K562 (cell line): ENCODE measurements around the gene FAM53A. TPM values are rescaled to one million over a fixed set of nuclear protein-coding genes. Genes with fewer than 3 reads are reported as not detected.

Experiments used
- CBX8 ChIP-seq: fragments of 200-600 bp; sonication (generic); IDR thresholded peaks from 2 replicates; pipeline ENCODE4 v1.6.1; 2012; ENCODE audit warnings: borderline replicate concordance, mixed run types, low read depth, mild to moderate bottlenecking, moderate library complexity, mixed read lengths, low read length, control low read depth, inconsistent platforms; ENCODE audit not compliant: poor library complexity, severe bottlenecking; ENCODE audit errors: extremely low read depth
- HOXB6 ChIP-seq: fragments of 250-450 bp; sonication (Bioruptor Pico); IDR thresholded peaks from 2 replicates; pipeline ENCODE4 v1.5.1; 2022; ENCODE audit warnings: mild to moderate bottlenecking, borderline replicate concordance
- ZKSCAN8 ChIP-seq: fragments of 200-800 bp; sonication (Bioruptor generic); IDR thresholded peaks from 2 replicates; pipeline ENCODE4 v1.6.1; 2016; ENCODE audit warnings: missing genetic modification characterization, missing compliant biosample characterization
- polyA plus RNA-seq, 8 experiments: library from polyadenylated mRNA; depleted of rRNA in 4 of 8; stranded (reverse) in 5 of 8; unstranded in 3 of 8; fragments of >200 nt; fragmentation: Nextera tagmentation in 2 of 8; fragmentation: Illumina TruSeq in 1 of 8; extraction: Ambion mirVana in 2 of 8; extraction: Trizol in 1 of 8; gene quantifications; 2 replicates each; pipeline versions ENCODE4 v1.2.1 to v1.2.3, GENCODE V29; 2011 to 2014; ENCODE audit warnings: inconsistent platforms in 1 of 8, missing spikeins in 1 of 8
- total RNA-seq, 7 experiments: library from RNA; depleted of rRNA in 6 of 7; stranded (reverse); fragments of >200 nt in 6 of 7; fragmentation: Illumina TruSeq in 2 of 7; extraction: Trizol in 2 of 7; gene quantifications; 2 replicates each; pipeline versions ENCODE4 v1.2.1 to v1.2.3, GENCODE V29; 2011 to 2021; ENCODE audit warnings: low replicate concordance in 1 of 7
- TF ChIP-seq, protein P1 (sequence below), 2 experiments: fragments of 450-650 bp; IDR thresholded peaks; 2 replicates each; pipeline ENCODE4 v1.6.1; 2016; ENCODE audit warnings: mild to moderate bottlenecking in 2 of 2, borderline replicate concordance in 1 of 2, low read depth in 1 of 2, moderate library complexity in 1 of 2
- TF ChIP-seq, protein P2 (sequence below): fragments of 450-650 bp; IDR thresholded peaks from 2 replicates; pipeline ENCODE4 v1.6.1; 2016; ENCODE audit warnings: low read depth
- TF ChIP-seq, protein P3 (sequence below): fragments of 250-450 bp; sonication (Bioruptor Pico); IDR thresholded peaks from 2 replicates; pipeline ENCODE4 v1.4.0; 2020; ENCODE audit warnings: borderline replicate concordance

The FAM53A gene
- total and polyA plus RNA-seq, 9 of the 15 experiments (the other 6 are each of a cell fraction or from before 2014, with no cell fraction given), result 0.53 to 2.7 (median 1.4) TPM; not detected in 2

DNA sequence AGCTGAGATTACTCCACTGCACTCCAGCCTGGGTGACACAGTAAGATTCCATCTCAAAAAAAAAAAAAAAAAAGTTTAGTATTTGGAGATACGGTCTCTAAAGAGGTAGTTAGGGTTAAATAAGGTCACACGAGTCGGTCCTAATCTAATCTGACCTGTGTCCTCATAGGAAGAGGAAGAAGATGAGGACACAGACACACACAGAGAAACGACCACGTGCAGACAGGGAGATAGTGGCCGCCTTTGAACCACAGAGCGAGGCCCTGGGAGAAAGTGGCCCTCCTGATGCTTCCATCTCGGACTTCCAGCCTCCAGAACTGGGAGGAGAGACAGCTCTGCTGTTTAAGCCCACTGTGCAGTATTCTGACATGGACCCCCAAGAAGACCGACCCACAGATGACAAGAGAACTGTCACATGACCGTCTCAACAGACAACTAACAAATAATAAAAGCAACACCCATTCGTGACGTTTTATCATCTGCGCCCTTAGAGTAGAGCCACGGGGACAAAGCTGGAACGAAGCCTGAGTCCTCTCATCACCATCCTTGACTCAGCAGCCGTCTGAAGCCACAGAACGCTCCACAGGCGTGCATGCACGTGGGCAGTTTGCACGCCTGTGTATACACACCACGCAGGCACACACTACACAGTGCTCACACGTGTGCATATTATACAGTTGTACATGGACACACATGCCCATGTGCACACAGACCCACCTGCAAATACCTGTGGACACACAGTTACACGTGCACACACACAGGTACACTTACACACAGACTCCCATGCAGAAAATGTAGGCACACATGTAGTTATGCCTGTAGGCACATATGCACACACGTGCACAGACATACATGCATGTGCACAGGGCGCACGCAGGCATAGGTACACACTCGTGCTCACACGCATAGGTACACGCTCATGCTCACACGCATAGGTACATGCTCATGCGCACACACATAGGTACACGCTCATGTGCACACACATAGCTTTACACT, 51.7 kb downstream of the FAM53A start (continued):
- TF ChIP-seq, protein P1, sequence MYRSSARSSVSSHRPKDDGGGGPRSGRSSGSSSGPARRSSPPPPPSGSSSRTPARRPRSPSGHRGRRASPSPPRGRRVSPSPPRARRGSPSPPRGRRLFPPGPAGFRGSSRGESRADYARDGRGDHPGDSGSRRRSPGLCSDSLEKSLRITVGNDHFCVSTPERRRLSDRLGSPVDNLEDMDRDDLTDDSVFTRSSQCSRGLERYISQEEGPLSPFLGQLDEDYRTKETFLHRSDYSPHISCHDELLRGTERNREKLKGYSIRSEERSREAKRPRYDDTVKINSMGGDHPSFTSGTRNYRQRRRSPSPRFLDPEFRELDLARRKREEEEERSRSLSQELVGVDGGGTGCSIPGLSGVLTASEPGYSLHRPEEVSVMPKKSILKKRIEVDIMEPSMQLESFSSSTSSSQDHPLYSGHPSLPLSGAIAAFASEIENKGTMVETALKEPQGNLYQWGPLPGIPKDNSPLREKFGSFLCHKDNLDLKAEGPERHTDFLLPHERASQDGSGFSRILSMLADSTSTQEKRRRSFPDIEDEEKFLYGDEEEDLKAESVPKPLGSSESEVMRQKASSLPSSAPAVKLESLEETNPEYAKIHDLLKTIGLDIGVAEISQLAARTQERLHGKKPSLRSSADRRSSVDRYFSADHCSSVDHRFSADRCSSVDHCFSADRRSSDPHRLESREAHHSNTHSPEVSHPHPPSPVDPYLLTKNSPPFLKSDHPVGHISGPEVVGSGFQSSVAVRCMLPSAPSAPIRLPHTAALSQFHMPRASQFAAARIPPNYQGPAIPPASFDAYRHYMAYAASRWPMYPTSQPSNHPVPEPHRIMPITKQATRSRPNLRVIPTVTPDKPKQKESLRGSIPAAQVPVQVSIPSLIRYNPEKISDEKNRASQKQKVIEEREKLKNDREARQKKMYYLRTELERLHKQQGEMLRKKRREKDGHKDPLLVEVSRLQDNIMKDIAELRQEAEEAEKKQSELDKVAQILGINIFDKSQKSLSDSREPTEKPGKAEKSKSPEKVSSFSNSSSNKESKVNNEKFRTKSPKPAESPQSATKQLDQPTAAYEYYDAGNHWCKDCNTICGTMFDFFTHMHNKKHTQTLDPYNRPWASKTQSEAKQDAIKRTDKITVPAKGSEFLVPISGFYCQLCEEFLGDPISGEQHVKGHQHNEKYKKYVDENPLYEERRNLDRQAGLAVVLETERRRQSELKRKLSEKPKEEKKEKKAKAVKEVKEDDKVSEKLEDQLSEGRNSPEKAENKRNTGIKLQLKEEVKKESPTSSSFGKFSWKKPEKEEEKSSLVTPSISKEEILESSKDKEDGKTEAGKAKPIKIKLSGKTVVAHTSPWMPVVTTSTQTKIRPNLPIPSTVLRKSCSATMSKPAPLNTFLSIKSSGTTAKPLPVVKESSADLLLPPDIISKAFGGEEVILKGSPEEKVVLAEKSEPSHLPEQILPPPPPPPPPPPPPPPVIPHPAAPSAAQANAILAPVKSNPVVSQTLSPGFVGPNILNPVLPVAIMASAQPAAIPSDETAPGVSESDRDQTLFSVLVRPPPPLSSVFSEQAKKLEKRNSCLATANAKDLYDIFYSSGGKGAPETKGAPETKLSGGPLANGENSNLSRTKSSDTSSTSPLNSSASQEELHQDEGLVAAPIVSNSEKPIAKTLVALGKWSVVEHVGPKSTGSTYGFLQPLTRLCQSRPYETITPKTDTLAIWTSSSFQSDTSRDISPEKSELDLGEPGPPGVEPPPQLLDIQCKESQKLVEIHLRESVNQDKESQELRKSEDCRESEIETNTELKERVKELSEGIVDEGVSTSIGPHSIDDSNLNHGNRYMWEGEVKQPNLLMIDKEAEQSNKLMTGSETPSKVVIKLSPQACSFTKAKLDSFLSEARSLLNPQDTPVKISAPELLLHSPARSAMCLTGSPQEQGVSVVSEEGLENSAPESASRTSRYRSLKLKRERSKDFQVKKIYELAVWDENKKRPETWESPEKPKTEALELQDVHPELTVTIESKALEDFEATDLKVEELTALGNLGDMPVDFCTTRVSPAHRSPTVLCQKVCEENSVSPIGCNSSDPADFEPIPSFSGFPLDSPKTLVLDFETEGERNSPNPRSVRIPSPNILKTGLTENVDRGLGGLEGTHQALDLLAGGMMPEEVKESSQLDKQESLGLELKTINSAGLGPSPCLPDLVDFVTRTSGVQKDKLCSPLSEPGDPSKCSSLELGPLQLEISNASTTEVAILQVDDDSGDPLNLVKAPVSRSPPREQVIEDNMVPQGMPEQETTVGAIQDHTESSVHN (IDR thresholded peaks at IDR 0.05; ENCODE audit: borderline replicate concordance in 1 of 2, low read depth in 1 of 2), result peak in 1 of 2 experiments; percentile 61; a peak in 2 of 4 replicates
- TF ChIP-seq CBX8, result no peak
- TF ChIP-seq, protein P2, sequence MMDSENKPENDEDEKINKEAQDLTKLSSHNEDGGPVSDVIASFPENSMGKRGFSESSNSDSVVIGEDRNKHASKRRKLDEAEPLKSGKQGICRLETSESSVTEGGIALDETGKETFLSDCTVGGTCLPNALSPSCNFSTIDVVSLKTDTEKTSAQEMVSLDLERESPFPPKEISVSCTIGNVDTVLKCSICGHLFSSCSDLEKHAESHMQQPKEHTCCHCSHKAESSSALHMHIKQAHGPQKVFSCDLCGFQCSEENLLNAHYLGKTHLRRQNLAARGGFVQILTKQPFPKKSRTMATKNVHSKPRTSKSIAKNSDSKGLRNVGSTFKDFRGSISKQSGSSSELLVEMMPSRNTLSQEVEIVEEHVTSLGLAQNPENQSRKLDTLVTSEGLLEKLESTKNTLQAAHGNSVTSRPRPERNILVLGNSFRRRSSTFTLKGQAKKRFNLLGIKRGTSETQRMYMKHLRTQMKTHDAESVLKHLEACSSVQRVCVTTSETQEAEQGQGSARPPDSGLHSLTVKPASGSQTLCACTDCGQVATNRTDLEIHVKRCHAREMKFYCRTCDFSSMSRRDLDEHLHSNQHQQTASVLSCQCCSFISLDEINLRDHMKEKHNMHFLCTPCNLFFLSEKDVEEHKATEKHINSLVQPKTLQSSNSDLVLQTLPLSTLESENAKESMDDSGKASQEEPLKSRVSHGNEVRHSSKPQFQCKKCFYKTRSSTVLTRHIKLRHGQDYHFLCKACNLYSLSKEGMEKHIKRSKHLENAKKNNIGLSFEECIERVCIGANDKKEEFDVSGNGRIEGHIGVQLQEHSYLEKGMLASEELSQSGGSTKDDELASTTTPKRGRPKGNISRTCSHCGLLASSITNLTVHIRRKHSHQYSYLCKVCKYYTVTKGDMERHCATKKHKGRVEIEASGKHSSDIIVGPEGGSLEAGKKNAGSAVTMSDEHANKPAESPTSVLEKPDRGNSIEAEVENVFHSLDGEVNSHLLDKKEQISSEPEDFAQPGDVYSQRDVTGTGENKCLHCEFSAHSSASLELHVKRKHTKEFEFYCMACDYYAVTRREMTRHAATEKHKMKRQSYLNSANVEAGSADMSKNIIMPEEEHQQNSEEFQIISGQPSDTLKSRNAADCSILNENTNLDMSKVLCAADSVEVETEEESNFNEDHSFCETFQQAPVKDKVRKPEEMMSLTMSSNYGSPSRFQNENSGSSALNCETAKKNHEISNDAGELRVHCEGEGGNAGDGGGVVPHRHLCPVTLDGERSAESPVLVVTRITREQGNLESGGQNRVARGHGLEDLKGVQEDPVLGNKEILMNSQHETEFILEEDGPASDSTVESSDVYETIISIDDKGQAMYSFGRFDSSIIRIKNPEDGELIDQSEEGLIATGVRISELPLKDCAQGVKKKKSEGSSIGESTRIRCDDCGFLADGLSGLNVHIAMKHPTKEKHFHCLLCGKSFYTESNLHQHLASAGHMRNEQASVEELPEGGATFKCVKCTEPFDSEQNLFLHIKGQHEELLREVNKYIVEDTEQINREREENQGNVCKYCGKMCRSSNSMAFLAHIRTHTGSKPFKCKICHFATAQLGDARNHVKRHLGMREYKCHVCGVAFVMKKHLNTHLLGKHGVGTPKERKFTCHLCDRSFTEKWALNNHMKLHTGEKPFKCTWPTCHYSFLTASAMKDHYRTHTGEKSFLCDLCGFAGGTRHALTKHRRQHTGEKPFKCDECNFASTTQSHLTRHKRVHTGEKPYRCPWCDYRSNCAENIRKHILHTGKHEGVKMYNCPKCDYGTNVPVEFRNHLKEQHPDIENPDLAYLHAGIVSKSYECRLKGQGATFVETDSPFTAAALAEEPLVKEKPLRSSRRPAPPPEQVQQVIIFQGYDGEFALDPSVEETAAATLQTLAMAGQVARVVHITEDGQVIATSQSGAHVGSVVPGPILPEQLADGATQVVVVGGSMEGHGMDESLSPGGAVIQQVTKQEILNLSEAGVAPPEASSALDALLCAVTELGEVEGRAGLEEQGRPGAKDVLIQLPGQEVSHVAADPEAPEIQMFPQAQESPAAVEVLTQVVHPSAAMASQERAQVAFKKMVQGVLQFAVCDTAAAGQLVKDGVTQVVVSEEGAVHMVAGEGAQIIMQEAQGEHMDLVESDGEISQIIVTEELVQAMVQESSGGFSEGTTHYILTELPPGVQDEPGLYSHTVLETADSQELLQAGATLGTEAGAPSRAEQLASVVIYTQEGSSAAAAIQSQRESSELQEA, result no peak
- no peak for TF ChIP-seq HOXB6
- TF ChIP-seq, protein P3, sequence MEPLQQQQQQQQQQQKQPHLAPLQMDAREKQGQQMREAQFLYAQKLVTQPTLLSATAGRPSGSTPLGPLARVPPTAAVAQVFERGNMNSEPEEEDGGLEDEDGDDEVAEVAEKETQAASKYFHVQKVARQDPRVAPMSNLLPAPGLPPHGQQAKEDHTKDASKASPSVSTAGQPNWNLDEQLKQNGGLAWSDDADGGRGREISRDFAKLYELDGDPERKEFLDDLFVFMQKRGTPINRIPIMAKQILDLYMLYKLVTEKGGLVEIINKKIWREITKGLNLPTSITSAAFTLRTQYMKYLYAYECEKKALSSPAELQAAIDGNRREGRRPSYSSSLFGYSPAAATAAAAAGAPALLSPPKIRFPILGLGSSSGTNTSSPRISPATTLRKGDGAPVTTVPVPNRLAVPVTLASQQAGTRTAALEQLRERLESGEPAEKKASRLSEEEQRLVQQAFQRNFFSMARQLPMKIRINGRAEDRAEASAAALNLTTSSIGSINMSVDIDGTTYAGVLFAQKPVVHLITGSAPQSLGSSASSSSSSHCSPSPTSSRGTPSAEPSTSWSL (CRISPR knock-in tag), result no peak
- TF ChIP-seq ZKSCAN8 (CRISPR knock-in tag), result no peak
